Endothelial cell of umbilical vein (primary cell): ENCODE measurements around the gene MAGEB17.

ENCODE experiments used
- CTCF ChIP-seq, 2 donors: IDR thresholded peaks; 1 replicate in 1 of 2; 2 replicates in 1 of 2; pipeline ENCODE4 v1.5.1; 2011; ENCODE audit warnings: low read length in 2 of 2, mild to moderate bottlenecking in 2 of 2, moderate library complexity in 2 of 2, control low read depth in 1 of 2, inconsistent platforms in 1 of 2, low read depth in 1 of 2; ENCODE audit not compliant: insufficient read depth in 1 of 2; ENCODE audit errors: extremely low read depth in 1 of 2
- EZH2 ChIP-seq: IDR thresholded peaks from 2 replicates; pipeline ENCODE4 v1.6.1; 2012; ENCODE audit warnings: borderline replicate concordance, low read depth, mild to moderate bottlenecking, moderate library complexity, low read length, inconsistent platforms; ENCODE audit not compliant: severe bottlenecking
- FOS ChIP-seq: IDR thresholded peaks from 2 replicates; pipeline ENCODE4 v1.6.1; 2011; ENCODE audit warnings: mild to moderate bottlenecking, low read length, moderate library complexity, borderline replicate concordance; ENCODE audit not compliant: insufficient read depth
- GATA2 ChIP-seq: IDR thresholded peaks from 2 replicates; pipeline ENCODE4 v1.7.0; 2011; ENCODE audit warnings: low read depth, mild to moderate bottlenecking, moderate library complexity, mixed read lengths, low read length; ENCODE audit not compliant: insufficient read length, insufficient read depth
- JUN ChIP-seq: IDR thresholded peaks from 2 replicates; pipeline ENCODE4 v1.6.1; 2011; ENCODE audit warnings: borderline replicate concordance, low read depth; ENCODE audit not compliant: insufficient read length, insufficient read depth
- MAX ChIP-seq: IDR thresholded peaks from 2 replicates; pipeline ENCODE4 v1.6.1; 2011; ENCODE audit not compliant: insufficient read depth, insufficient read length
- POLR2A ChIP-seq: IDR thresholded peaks from 2 replicates; pipeline ENCODE4 v1.6.1; 2012; ENCODE audit warnings: low read depth, mild to moderate bottlenecking, control low read depth, low read length
- POLR2AphosphoS5 ChIP-seq: IDR thresholded peaks from 2 replicates; pipeline ENCODE4 v1.6.1; 2012; ENCODE audit warnings: low read depth, mild to moderate bottlenecking, control low read depth, low read length, moderate library complexity; ENCODE audit not compliant: insufficient read depth

- no peak for TF ChIP-seq MAX
- no peak for TF ChIP-seq CTCF (IDR thresholded peaks at IDR 0.05; ENCODE audit: extremely low read depth in 1 of 2, insufficient read depth in 1 of 2, low read depth in 1 of 2, low read length in 2 of 2)
- TF ChIP-seq EZH2 = no peak
- no peak for TF ChIP-seq JUN
- TF ChIP-seq POLR2AphosphoS5 = no peak
- TF ChIP-seq POLR2A = no peak
- no peak for TF ChIP-seq FOS
- TF ChIP-seq GATA2 = no peak
Measured at GRCh38 chrX:16186380-16187007, 19.2 kb downstream of the MAGEB17 start.
